Trophoblast cell (in vitro differentiated cells and primary cell): Measurements from ENCODE around the gene CTDP1.

Source experiments
- DNase-seq, 2 donors: peaks; one replicate each; pipeline ENCODE4 v3.0.0-alpha.2; 2016
- H2AFZ ChIP-seq: 2 replicates; pipeline ENCODE4 v1.6.1; 2013; ENCODE audit warnings: low read length, moderate library complexity, mild to moderate bottlenecking; ENCODE audit not compliant: insufficient read depth, poor library complexity
- H2AK5ac ChIP-seq: 2 replicates; pipeline ENCODE4 v1.6.1; 2013; ENCODE audit warnings: mild to moderate bottlenecking, low read length
- H2BK120ac ChIP-seq: 2 replicates; pipeline ENCODE4 v1.6.1; 2013; ENCODE audit warnings: low read length, mild to moderate bottlenecking, moderate library complexity; ENCODE audit not compliant: insufficient read depth, poor library complexity
- H2BK12ac ChIP-seq: 2 replicates; pipeline ENCODE4 v1.6.1; 2013; ENCODE audit warnings: mild to moderate bottlenecking, low read length, moderate library complexity
- H2BK5ac ChIP-seq: 2 replicates; pipeline ENCODE4 v1.6.1; 2013; ENCODE audit warnings: low read length, low read depth, moderate library complexity, mild to moderate bottlenecking; ENCODE audit not compliant: poor library complexity
- H3K14ac ChIP-seq: 2 replicates; pipeline ENCODE4 v1.6.1; 2013; ENCODE audit warnings: mild to moderate bottlenecking, low read length
- H3K18ac ChIP-seq: 2 replicates; pipeline ENCODE4 v1.6.1; 2013; ENCODE audit warnings: mild to moderate bottlenecking, low read length
- H3K23ac ChIP-seq: 2 replicates; pipeline ENCODE4 v1.6.1; 2013; ENCODE audit warnings: low read length
- H3K27ac ChIP-seq: 2 replicates; pipeline ENCODE4 v1.5.1; 2013; ENCODE audit warnings: low read depth, mild to moderate bottlenecking, inconsistent platforms, low read length, moderate library complexity
- H3K27me3 ChIP-seq: 2 replicates; pipeline ENCODE4 v1.6.1; 2013; ENCODE audit warnings: inconsistent platforms, mild to moderate bottlenecking, low read length, moderate library complexity; ENCODE audit not compliant: insufficient read depth
- H3K36me3 ChIP-seq, 2 experiments: 1 replicate in 1 of 2; 2 replicates in 1 of 2; pipeline ENCODE4 v1.6.1; 2013; ENCODE audit warnings: low read length in 2 of 2, mild to moderate bottlenecking in 2 of 2, moderate library complexity in 1 of 2; ENCODE audit not compliant: insufficient read depth in 2 of 2, control insufficient read depth in 1 of 2
- H3K4ac ChIP-seq: 2 replicates; pipeline ENCODE4 v1.6.1; 2013; ENCODE audit warnings: low read depth, mild to moderate bottlenecking, low read length, moderate library complexity
- H3K4me1 ChIP-seq, 2 experiments: 1 replicate in 1 of 2; 2 replicates in 1 of 2; pipeline ENCODE4 v1.6.1; 2013; ENCODE audit warnings: low read length in 2 of 2, mild to moderate bottlenecking in 2 of 2, moderate library complexity in 1 of 2; ENCODE audit not compliant: insufficient read depth in 2 of 2, control insufficient read depth in 1 of 2
- H3K4me2 ChIP-seq: 2 replicates; pipeline ENCODE4 v1.6.1; 2013; ENCODE audit warnings: inconsistent platforms, mild to moderate bottlenecking, low read length, moderate library complexity
- H3K4me3 ChIP-seq: 2 replicates; pipeline ENCODE4 v1.5.1; 2013; ENCODE audit warnings: mild to moderate bottlenecking, low read depth, low read length, inconsistent platforms
- H3K79me1 ChIP-seq: one replicate; pipeline ENCODE4 v1.6.1; 2013; ENCODE audit warnings: low read length
- H3K79me2 ChIP-seq: 2 replicates; pipeline ENCODE4 v1.6.1; 2013; ENCODE audit warnings: low read length, mild to moderate bottlenecking; ENCODE audit not compliant: control insufficient read depth, insufficient read depth, poor library complexity
- H3K9ac ChIP-seq: 2 replicates; pipeline ENCODE4 v1.6.1; 2013; ENCODE audit warnings: mild to moderate bottlenecking, low read length
- H3K9me3 ChIP-seq: 2 replicates; pipeline ENCODE4 v1.6.1; 2013; ENCODE audit warnings: low read depth, mild to moderate bottlenecking, control low read depth, inconsistent platforms, low read length; ENCODE audit not compliant: insufficient read depth
- H4K12ac ChIP-seq: 2 replicates; pipeline ENCODE4 v1.6.1; 2013; ENCODE audit warnings: low read depth, mild to moderate bottlenecking, low read length, moderate library complexity
- H4K8ac ChIP-seq: 2 replicates; pipeline ENCODE4 v1.6.1; 2013; ENCODE audit warnings: low read depth, mild to moderate bottlenecking, low read length, moderate library complexity
- H4K91ac ChIP-seq: one replicate; pipeline ENCODE4 v1.6.1; 2013; ENCODE audit warnings: low read depth, mild to moderate bottlenecking, low read length, moderate library complexity
- WGBS: extraction: QIAGEN DNeasy Blood & Tissue Kit; methylation state at CpG from one replicate; pipeline ENCODE4 v1.1.7; 2013; ENCODE audit warnings: missing lambda C conversion rate; ENCODE audit not compliant: insufficient read length, insufficient coverage; ENCODE audit errors: extremely low coverage; 5-methylcytosine and 5-hydroxymethylcytosine counted together

The CTDP1 gene

GRCh38 chr18:79706658-79707057, 27.1 kb downstream of the CTDP1 start:
- H2AK5ac ChIP-seq, result no peak overlapping the region
- no peak overlapping the region for H2BK120ac ChIP-seq
- no peak overlapping the region for H3K4me2 ChIP-seq
- no peak overlapping the region for H3K27ac ChIP-seq
- H3K36me3 ChIP-seq, result peaks cover 42 to 48% of the 10 kb centered on the region in 2 experiments
- no peak overlapping the region for H3K4me3 ChIP-seq
- no peak overlapping the region for H3K14ac ChIP-seq
- H3K9ac ChIP-seq, result no peak overlapping the region
- no peaks in the 10 kb centered on the region for H3K4me1 ChIP-seq
- H3K18ac ChIP-seq, result no peak overlapping the region
- H3K9me3 ChIP-seq, result peaks cover 1% of the 10 kb centered on the region
- no peak overlapping the region for H4K91ac ChIP-seq
- no peak for DNase-seq
- no peaks in the 10 kb centered on the region for H3K27me3 ChIP-seq
- no peak overlapping the region for H4K8ac ChIP-seq
- no peak overlapping the region for H3K23ac ChIP-seq
- no peak overlapping the region for H2BK12ac ChIP-seq
- no peaks in the 10 kb centered on the region for H3K79me2 ChIP-seq
- H3K4ac ChIP-seq, result no peak overlapping the region
- WGBS, result no CpG with 5 or more reads among the region's 16 CpGs
- H4K12ac ChIP-seq, result no peak overlapping the region
- H3K79me1 ChIP-seq, result no peaks in the 10 kb centered on the region
- no peak overlapping the region for H2BK5ac ChIP-seq
- H2AFZ ChIP-seq, result no peak overlapping the region

DNA sequence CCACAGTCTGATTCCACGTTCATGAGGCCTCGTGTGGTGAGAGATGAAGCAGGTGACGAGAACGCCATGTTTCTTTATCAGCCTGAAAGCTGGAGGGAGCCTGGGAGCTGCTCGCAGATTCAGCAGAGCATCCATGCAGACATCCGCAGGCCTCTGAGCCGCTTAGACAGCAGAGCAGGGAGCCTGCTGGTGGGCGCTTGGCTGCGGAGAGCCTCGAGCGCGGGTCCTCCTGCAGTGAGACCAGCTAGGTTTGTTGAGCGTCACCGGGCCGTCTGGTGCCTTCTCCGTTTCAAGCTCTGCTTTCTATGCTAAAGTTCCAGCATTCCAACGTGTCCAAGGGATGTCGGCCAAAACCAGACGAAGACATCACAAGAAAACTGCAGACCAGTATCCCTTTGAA, 27.6 kb downstream of the CTDP1 start:
- no peak overlapping the region for H3K27ac ChIP-seq
- H3K23ac ChIP-seq, result no peak overlapping the region
- peaks cover 43 to 48% of the 10 kb centered on the region in 2 experiments for H3K36me3 ChIP-seq
- H3K9me3 ChIP-seq, result peaks cover 1% of the 10 kb centered on the region
- no peak overlapping the region for H2BK120ac ChIP-seq
- no peaks in the 10 kb centered on the region for H3K4me1 ChIP-seq
- DNase-seq, result no peak
- no peak overlapping the region for H2BK12ac ChIP-seq
- H4K12ac ChIP-seq, result no peak overlapping the region
- no peak overlapping the region for H4K91ac ChIP-seq
- H3K14ac ChIP-seq, result no peak overlapping the region
- no peak overlapping the region for H2BK5ac ChIP-seq
- H2AK5ac ChIP-seq, result no peak overlapping the region
- H3K79me1 ChIP-seq, result no peaks in the 10 kb centered on the region
- WGBS, result no CpG with 5 or more reads among the region's 19 CpGs
- no peak overlapping the region for H4K8ac ChIP-seq
- H3K4me3 ChIP-seq, result no peak overlapping the region
- H2AFZ ChIP-seq, result no peak overlapping the region
- H3K4me2 ChIP-seq, result no peak overlapping the region
- H3K4ac ChIP-seq, result no peak overlapping the region
- no peaks in the 10 kb centered on the region for H3K79me2 ChIP-seq
- no peak overlapping the region for H3K18ac ChIP-seq
- no peak overlapping the region for H3K9ac ChIP-seq
- H3K27me3 ChIP-seq, result no peaks in the 10 kb centered on the region

DNA sequence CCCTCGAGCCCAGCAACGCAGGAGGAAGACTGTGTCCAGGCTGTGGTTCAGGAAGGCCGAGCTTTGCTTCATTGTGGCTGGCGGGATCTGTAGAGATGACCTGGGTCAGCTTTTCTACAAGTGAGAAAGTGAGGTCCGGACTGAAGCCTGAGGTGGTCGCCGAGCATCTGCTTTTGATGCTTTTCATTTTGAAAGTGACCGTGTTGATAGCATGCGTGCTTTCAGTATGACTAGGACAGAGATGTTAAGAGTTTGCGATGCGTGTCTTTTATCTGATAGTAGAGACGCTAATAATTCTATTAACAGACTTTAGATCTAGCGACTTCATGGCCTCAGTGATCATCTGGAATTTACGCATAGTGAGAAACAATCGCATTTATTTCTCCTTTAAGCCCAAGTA, 28.1 kb downstream of the CTDP1 start:
- no peak overlapping the region for H3K4ac ChIP-seq
- no peak overlapping the region for H2BK5ac ChIP-seq
- H3K14ac ChIP-seq, result no peak overlapping the region
- H3K4me1 ChIP-seq, result no peaks in the 10 kb centered on the region
- no peak overlapping the region for H4K12ac ChIP-seq
- no peaks in the 10 kb centered on the region for H3K79me2 ChIP-seq
- no peak overlapping the region for H2AK5ac ChIP-seq
- H2BK120ac ChIP-seq, result no peak overlapping the region
- H4K91ac ChIP-seq, result no peak overlapping the region
- no CpG with 5 or more reads among the region's 15 CpGs for WGBS
- H3K79me1 ChIP-seq, result no peaks in the 10 kb centered on the region
- H2AFZ ChIP-seq, result no peak overlapping the region
- DNase-seq, result no peak
- H3K4me3 ChIP-seq, result no peak overlapping the region
- no peak overlapping the region for H3K27ac ChIP-seq
- H3K18ac ChIP-seq, result no peak overlapping the region
- H3K36me3 ChIP-seq, result peaks cover 47 to 50% of the 10 kb centered on the region in 2 experiments
- H3K9me3 ChIP-seq, result peaks cover 1% of the 10 kb centered on the region
- H3K27me3 ChIP-seq, result no peaks in the 10 kb centered on the region
- H3K4me2 ChIP-seq, result no peak overlapping the region
- H2BK12ac ChIP-seq, result no peak overlapping the region
- no peak overlapping the region for H3K23ac ChIP-seq
- H3K9ac ChIP-seq, result no peak overlapping the region
- H4K8ac ChIP-seq, result no peak overlapping the region

DNA sequence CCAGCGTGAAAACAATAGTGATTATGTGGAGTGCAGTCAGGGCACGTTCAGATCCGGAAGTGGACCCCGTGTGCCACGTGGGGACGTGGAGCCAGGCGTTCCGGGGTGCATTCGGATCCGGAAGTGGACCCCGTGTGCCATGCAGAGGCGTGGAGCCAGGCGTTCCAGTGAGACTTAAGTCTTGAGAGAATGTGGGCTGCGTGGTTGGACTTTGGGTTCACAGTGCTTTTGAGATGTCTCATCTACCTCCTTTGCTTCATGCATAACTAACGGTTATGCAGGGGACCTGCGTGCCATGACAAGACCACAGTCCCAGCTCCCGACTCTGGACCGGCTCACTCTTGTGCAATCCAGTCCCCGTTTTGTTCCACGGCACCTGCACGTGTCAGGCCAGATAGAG, 28.8 kb downstream of the CTDP1 start:
- Histone ChIP-seq H2AFZ (no peak overlapping the region), H4K91ac (no peak overlapping the region), H3K79me1 (no peaks in the 10 kb centered on the region), H3K18ac (no peak overlapping the region), H3K9me3 (peaks cover 1% of the 10 kb centered on the region), H4K12ac (no peak overlapping the region), H3K4me2 (no peak overlapping the region), H3K79me2 (no peaks in the 10 kb centered on the region), H3K23ac (no peak overlapping the region), H3K4me3 (no peak overlapping the region), H4K8ac (no peak overlapping the region), H3K27me3 (no peaks in the 10 kb centered on the region), H3K27ac (no peak overlapping the region), H3K36me3 (peaks cover 49 to 52% of the 10 kb centered on the region in 2 experiments), H3K4ac (no peak overlapping the region), H2BK12ac (no peak overlapping the region), H2BK5ac (no peak overlapping the region), H3K4me1 (no peaks in the 10 kb centered on the region), H2AK5ac (no peak overlapping the region), H2BK120ac (no peak overlapping the region), H3K14ac (no peak overlapping the region), H3K9ac (no peak overlapping the region)
- DNase-seq, result no peak
- WGBS, result no CpG with 5 or more reads among the region's 21 CpGs
